NCI-H1436 treated with DMSO at 0.1 percent for 48 hours (cell line): Measurements from ENCODE around the gene ALKBH3.

Source experiments
- DNase-seq: peaks from one replicate; lab custom pipeline; 2025; lab: John Stamatoyannopoulos, UW

The ALKBH3 gene

DNA sequence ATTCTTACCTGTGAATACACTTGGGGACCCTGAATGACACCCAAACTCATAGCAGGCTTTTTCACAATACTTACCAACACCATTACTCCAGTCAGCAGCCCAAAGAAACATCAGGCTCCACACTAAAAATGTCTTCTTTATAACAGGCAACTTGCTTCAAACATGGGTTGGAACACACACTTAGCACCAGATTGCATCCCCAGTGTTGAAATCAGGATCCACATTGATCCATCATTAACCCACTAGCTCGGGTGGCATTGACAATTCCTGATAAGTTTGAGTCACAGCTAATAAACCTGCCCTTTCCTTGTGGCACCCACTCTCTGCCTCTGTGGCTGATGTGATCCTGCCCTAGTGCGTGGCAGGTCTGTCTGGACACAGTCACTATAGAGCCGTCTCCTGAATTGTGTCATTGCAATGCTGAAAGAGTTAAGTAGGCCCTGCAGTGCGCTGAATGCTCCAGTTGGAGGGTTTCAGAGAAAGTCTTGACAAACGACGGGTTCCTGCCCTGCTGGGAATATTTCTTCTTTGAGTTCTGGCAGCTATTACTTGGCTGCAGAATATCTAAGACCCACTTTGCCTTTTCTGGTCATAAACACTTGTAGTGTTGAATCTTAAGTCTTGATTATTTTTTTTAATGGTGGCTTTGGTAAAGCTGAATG is 42.2 kb downstream of the ALKBH3 start:
- no peak for DNase-seq

DNA sequence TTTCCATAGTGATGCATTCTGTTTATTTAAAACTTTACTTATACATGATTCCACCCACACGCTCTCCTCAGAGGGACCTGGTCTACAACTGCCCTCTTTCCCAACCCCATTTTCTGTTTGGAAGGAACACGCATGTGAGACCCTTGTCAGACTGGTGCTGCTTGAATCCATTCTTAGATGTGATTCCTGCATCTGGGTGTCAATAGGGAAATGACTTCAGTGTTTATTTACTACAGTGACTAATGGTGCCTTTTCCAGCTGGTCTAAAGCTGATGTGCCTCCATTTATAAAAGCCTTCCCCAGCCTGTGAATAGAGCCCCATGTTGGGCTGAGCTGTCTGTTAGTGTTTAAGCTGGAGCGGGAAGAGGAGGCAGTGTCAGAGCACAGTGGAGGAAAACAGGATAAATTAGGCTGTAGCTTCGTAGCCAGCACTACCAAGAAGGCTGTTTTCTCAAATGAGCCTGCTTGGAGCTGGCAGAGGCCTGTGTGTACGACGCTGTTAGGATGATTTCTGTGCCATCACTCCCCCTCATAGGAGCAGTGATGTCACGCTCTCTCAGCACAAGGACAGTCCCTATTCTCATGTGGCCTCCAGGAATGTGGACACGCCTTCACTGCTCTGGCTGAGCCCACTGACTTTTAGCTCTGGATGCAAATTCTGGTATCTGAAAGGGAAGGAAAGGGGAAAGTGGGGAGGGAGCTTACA is 42.9 kb downstream of the ALKBH3 start:
- DNase-seq = no peak

DNA sequence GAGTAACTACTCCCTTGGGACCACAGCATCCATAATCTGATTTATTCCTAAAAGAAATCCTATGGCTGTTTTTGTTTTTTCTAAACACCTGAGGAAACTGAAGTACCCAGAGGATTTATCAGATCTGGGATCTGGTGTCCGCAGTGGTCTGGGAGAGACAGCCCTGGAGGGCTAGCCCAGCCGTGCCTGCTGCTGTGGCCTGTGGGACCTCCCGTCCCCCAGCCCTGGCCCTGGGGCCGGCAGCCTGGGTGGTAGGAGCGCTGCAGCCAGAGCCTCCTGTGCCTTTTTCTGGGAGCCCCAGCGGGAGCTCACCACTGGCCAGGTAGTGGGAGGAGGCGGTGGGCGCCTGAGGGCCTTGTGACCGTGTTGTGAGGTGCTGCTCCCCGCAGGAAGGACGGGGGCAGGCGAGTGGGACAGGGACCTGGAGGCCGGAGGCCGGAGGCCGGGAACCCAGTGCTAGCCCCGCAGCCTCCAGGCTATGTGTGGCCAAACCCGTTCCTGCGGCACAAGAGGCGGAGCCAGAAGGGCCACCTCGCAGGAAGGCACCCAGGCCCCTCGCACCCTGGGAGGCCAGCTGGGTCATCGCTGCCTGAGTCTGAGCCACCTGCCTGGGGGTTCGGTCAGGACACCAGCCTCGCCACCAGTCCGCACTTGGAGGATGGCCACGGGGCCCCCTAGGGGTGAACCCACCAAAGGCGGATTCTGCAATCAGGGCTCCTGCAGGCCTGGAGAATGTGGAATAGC is 43.7 kb downstream of the ALKBH3 start:
- no peak for DNase-seq

DNA sequence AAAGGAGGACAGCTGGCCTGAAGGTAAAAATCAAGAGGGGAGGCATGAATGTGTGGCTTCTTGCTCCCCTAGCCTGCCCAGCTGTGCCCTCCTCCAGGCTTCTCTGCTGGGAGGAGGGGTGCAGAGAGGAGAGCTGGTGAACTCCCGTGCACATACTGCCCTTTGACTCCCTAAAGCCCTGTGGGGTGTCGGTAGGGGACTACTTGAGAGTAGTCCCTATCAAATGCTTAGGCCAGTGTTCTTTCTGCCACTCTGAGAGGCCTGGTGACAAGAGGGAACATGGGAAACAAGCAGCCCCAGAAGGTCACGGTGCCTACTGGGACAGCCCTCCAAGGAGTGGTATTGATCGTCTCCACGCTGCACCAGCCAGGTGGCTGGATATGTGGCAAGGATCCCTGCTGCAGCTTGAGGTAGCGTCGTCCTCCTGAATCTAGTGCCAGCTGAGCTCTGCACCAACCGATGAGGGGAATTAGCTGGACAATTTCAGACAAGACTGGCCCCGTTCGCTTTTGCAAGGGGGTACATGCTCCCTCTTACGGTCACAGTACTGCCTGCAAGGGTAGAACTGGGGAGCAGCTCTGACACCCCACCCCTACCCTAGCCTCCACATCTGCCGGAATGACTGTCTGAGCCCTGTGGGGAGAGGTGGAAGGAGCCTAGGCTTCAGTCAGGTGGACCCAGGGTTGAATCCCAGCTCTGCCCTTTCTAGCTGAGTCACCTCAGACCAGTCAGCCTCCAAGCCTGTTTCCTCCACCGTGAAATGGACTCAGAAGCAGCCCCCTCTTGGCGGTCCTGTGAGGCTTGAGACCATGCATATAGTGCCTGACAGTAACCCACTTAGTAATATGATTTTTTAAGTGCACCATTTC is 44.7 kb downstream of the ALKBH3 start:
- DNase-seq = no peak

DNA sequence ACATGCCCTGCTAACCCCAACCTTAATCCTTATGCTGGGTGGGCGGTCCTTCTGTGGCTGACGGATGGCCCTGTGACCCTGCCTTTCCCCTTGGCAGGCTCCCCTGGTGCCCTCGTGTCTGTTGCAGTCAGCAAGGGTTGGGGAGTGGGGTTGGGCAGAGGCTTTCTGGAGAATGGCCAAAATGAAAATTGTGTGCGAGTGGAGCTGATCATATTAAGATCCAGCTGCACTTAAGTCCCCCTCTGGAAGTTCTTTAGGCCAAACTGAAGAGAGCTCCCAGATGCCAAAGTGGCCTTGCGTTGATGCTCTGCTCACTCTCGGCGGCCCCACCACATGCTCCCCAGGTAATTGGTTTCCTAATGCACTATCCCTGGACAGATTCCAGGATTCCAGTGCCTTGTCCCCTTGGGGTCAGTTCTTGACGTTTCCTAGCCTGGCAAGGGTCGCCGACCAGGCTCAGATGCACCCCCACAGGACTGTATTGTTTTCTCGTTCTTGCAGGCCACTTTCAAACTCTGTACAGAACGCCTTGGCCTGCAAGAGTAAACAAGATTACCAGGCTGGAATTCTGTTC is 45.4 kb downstream of the ALKBH3 start:
- no peak for DNase-seq

DNA sequence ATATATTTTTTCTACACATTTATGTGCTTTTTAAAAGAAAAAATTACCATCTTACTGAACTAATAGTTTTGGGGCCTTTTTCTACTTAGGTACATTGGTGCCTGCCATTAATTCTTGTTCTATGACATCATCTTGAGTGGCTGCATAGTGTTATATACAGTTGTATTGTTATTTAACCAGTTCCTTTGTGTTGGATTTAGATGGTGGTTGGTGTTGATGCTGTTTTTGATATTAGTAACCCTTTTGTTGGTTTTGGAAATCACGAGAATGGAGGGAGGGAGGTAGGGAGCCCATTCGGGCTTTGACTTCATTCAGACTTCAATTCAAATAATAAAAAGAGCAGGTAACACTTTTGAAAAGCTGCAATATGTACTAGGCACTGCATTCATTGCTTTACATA is 46.4 kb downstream of the ALKBH3 start:
- DNase-seq = no peak

DNA sequence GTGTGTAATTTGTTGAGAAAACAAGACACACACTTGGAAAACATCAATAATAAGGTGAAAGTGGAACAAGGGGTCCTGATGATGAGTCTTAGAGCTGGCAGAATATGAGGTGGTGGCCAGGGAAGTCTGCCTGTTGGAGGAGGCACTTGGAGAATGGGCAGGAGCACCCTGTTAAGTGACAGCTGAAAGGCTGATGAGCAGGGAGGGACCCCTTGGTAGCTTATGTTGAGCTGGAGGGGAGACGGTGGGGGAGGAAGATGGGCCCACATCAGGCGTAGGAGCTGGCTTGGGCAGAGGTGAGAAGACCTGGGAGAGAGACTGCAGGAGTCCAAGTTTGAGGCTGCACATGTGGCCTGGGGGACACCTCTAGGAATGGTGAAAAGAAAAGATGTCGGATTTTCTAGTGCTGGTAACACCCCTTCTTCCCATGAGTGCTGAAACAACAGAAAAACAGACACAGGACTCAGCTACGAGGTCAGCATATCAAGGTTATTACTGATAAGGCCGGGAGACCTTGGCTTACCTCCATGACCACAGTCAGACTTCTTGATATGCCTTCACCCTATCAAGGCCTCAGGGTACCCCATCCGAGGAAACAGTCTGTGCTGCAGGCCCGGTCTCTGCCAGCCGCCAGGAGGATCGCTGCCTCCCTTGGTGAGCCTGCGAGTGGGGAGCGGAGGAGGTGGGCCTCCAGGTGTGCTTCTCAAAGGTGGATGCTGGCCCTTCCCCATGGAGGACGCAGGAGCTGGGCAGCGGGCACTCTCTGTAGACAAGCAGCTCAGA is 47.5 kb downstream of the ALKBH3 start:
- DNase-seq = no peak

DNA sequence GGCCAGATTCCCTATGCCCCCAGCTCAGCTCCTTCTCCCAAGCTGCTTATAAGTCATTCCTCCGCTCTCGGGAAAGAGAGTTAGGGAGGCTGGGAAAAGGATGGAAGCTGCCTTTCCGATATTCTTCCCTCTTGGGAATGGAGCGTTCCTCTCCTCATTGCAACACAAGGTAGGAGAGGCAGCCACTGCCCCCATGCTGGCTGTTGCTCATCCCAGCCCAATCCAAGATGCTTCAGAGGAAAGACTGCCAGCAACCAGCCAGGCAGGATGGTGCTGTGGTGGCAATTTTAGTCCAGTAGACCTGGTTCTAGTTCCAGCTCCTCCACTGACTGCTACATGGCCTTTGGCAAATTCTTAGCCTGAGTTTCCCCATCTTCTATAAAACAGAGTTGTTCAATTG is 48.1 kb downstream of the ALKBH3 start:
- no peak for DNase-seq

DNA sequence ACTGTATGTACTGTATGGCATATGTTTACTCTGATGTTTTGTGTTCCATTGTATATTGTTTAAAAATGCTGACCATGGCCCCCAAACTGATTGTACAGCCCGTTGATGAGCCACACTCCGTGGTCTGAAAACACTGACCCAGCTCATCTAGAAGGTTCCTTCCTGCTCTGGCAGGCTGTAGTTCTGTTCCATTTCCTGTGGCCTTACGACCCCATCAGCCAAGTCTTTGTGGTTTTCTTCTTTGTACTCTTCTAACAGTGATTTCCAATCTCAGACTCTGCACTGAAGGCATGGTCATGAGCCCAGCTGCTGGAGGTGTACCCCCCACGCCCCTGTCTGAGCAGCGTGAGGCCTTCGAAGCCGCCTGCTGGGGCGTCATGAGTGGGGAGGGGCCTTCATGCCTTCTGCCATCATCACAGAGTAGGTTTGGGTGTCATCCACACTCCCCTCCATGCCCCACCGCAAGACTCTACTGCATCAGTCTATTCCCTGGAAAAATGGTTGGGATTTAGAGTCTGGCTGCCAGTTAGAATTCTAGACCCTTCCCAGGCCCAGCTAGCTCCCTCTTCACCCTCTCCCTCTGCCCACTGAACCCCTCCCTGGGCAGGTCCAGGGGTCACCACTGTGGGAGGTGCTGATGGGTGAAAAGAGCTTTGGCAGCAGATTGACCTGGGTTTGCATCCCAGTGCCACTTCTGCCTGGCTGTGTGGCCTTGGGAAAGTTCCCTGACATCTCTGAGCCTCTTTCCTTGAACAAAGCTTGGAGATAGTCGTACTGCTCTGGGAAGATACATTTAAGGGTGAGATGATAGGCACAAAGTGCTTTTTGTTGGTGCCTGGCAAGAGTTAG is 50.5 kb downstream of the ALKBH3 start:
- DNase-seq = no peak

DNA sequence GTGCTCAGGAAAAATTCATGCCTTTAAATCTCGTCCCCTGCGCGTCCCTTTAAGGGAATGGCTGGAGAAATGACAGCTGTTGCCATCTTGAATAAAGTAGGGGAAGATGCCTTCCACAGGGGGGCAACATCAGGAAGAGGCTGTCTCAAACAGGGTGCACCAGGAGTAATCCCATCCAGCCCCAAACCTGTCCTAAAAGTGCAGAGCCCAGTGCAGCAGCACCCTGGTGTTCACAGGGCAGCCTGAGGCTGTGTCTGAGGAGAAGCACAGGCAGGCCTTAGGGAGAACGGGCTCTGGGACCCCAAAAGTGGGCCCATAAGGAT is 51.0 kb downstream of the ALKBH3 start:
- DNase-seq = no peak

DNA sequence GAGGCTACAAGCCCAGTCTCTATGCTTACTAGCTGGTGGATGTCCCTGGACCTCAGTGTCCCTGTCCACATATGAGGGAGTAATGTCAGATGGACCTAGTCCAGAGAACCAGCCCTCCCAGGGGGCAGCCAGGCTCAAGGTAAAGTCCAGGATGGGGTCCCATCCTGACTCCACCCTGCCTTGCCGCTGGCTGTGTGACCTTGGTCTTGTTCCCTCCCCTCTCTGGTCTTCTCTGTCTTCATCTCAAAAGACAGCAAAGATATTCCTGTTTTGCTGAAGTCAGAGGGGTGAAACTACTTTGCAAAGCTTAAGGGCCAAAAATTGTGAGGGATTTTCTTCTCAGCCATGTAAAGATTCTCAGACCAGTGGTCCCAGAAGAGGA is 52.6 kb downstream of the ALKBH3 start:
- no peak for DNase-seq

DNA sequence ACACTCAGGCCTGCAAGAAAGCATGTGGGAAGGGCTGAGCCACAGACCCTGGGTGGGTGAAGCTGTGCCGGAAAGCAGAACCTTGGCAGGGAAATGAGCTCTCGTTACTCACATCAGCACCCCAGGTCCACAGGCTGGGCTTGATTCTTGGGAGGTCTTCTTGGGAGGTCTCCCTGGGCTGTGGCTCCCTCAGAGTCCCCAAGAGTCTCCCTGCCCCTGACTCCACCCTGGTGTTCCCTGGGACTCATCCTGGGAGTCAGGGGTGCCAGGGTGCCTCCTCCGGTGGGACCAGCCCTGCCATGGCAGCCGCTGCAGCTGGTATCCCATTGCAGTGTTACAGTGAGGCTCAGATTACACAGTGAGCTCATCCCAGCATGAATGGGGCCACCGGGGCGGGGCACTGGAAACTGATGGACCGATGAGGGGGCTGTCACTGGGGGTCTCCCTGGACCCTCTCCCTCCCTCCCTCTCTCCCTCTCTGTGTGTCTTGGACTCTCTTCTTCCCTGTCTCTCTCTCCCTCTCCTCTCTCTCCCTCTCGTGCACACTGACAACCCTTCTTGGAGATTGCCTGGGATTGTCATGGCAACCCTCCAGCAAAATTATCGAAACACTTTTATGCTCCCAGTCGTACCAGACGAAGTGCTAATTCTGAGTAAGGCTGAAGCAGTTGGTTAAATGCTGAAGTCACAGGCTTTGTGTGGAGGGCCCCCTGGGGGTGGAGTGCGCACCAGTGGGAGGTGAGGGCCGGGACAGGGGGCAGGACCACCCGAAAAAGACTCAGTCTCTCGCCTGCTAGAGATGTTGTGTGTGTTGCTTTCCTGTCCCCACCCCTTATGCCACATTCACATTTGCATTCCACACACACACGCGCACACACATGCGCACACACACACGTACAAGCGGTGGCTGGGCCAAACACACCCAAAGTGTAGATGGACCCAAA is 53.2 kb downstream of the ALKBH3 start:
- no peak for DNase-seq

DNA sequence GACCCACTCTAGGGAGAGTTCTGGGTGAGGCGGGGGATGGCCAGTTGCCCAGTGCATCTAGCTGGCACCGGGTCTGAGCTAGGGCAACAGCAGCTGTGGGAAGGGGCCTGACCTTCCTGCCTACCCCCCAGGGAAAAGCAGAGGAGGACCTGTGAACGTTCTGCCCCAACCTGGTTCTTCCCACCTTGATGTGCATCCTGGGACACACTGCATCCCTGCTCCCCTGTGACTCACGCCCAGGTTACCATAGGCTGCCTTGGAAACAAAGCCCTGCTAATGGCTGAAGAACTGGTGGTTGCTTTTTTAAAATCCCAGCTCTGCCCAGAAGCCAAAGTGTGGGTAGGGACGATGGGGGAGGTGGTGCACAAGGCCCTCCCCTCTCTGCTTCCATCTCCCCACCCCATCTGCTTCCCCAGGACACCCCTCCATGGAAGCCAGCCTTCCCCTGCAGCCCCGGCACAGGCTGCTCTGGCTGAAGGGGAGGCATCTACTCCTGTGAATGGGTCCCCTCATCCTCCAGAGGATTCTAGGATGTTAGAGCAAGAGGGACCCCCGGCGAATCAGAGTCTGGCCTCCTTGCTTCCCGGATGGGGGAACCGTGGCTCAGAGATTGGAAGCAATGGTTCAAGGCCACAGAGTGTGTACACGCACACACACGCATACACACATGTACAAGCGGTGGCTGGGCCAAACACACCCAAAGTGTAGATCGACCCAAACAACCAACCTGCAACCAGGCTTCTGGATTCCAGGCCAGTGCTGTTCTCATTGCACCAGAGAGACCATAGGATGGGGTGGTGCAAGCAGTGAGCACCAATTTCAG is 54.2 kb downstream of the ALKBH3 start:
- DNase-seq = no peak

DNA sequence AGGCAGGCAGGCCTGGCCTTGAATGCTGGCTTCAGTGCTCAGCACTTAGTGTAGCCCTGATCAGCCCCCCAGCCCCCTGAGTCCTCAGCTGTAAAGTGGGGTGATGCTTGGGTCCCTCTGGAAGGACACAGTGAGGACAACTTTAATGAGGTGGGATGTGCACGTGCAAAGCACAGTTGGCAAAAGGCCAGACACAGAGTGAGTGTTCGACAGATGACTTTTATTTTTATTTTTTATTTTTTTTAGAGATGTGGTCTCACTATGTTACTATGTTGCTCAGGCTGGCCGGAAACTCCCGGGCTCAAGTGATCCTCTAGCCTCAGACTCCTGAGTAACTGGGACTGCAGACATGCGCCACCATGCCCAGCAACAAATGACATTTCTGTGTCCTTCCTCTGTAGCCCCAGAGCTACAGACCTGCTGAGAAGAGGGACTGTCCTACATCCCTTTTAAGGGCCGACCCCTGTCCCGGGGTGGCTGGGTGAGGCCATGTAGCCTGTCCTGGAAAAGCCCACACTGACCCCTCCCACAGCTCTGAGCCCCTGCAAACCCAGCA is 54.9 kb downstream of the ALKBH3 start:
- no peak for DNase-seq

DNA sequence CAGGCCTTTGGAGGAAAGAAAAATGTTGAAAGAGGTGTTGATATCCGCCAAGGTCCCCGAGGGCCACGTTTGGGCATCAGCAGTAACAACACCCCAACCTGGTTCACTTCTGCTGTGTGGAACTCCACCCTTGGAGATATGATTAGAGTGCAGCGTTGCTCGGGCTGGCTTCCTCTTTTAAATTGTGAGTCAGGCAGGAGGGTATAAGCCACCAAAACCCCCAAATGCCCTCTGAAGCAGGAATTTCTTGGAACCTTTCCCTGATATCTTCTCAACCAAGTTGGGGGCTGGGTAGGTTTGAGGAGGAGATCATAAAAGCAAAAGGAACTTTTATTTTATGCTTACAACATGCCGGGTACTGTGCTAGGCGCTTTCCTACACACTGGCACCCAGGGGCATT is 55.4 kb downstream of the ALKBH3 start:
- DNase-seq = no peak

DNA sequence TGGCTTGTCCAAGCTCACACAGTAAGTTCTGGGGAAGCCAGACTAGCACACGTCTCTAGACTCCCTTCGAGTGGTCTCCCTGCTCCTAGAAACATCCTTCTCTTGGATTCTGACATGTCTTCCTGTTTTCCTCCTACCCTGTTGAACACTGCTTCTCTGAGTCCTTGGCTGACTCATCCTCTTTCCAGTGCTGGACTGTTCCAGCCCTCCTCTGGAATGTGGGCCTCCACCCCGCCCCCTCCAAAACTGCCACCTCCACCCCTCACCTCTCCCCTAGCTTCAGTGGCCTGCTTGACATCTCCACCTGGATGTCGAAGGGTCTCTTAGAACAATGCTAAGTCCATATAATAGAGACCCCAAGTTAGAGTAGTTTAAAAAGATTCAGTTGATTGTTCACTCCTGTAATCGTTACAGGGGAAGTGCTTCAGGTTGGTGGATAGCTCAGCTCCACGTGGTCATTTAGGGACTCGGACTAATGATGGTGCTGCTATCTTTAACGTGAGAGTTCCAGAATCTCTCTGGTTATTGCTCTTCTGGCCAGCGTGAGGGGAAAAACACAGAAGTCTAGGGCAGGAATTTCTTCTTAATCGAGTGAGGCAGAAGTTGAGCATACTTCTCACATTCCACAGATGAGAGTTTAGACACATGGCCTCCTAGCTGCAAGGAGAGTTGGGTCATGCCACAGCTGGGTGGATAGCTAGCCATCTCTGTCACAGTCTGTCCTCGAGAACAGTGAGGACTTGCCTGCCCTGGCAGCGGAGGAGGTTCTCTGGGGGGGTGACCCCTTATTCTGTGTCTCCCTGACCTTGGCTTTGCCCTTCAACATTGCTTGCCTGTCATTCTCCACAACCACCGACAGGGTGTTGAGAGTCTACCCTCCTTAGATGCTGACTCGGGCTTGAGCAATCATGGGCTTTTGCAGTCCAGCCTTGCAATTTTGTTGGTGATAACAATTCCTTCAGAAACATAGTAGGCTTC is 57.1 kb downstream of the ALKBH3 start:
- DNase-seq = no peak
